ENCODE data around the gene ALG13.

DNA sequence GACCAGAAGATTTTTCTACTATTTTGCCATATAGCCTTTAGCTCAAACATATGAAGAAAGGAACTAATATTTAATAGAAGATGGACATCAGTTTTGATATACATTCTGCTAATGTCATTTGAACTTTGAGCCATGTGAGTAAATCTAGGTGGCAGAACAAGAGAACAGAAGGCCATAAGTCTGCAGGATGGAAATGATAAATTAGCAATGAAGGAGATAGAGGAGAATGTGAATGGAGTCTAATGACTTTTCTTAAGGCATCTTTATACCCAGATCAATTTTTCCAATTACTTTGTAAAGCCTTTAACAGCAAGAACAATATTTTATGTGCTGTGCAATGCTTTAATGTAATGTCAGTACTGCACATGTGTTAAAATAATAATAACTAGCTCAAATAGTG, 30.1 kb upstream of the ALG13 start:
- TF ChIP-seq POLR2A (IDR thresholded peaks at IDR 0.05; ENCODE audit: extremely low read depth, insufficient read length): no peak
- TF ChIP-seq, protein P1, sequence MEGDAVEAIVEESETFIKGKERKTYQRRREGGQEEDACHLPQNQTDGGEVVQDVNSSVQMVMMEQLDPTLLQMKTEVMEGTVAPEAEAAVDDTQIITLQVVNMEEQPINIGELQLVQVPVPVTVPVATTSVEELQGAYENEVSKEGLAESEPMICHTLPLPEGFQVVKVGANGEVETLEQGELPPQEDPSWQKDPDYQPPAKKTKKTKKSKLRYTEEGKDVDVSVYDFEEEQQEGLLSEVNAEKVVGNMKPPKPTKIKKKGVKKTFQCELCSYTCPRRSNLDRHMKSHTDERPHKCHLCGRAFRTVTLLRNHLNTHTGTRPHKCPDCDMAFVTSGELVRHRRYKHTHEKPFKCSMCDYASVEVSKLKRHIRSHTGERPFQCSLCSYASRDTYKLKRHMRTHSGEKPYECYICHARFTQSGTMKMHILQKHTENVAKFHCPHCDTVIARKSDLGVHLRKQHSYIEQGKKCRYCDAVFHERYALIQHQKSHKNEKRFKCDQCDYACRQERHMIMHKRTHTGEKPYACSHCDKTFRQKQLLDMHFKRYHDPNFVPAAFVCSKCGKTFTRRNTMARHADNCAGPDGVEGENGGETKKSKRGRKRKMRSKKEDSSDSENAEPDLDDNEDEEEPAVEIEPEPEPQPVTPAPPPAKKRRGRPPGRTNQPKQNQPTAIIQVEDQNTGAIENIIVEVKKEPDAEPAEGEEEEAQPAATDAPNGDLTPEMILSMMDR (IDR thresholded peaks at IDR 0.05; ENCODE audit: low read depth, low read length): no peak
